NAMALWA (cell line): ENCODE data around the gene RECK.
"Not testable (repeated sequence)": the region's sequence is repeated elsewhere in the genome, so short reads cannot be mapped to it uniquely, and the experiment has no call there.

Experiments
- DNase-seq: peaks from one replicate; pipeline ENCODE4 v3.0.0-alpha.2; 2015; ENCODE audit warnings: low spot score

Gene RECK

GRCh38 chr9:36156116-36156515, 119.4 kb downstream of the RECK start:
- no peak for DNase-seq

GRCh38 chr9:36158122-36158521, 121.4 kb downstream of the RECK start:
- DNase-seq, result no peak

GRCh38 chr9:36158917-36159316, 122.2 kb downstream of the RECK start:
- DNase-seq, result no peak

- DNase-seq, result not testable (repeated sequence)
These were observed 122.8 kb downstream of the RECK start for GRCh38 chr9:36159509-36159908.

GRCh38 chr9:36160126-36160525, 123.4 kb downstream of the RECK start:
- DNase-seq, result not testable (repeated sequence)

- DNase-seq, result no peak
These were observed 124.5 kb downstream of the RECK start for GRCh38 chr9:36161187-36161586.

- no peak for DNase-seq
These were observed 125.6 kb downstream of the RECK start for GRCh38 chr9:36162211-36162738.

GRCh38 chr9:36163049-36163785, 126.5 kb downstream of the RECK start:
- no peak for DNase-seq

- DNase-seq, result no peak
These were observed 127.1 kb downstream of the RECK start for GRCh38 chr9:36163786-36164170.

- no peak for DNase-seq
These were observed 127.7 kb downstream of the RECK start for GRCh38 chr9:36164372-36164771.

GRCh38 chr9:36164989-36165388, 128.3 kb downstream of the RECK start:
- DNase-seq, result no peak

- DNase-seq, result no peak
These were observed 129.1 kb downstream of the RECK start for GRCh38 chr9:36165826-36166167.

- DNase-seq, result peak; percentile 79
These were observed 129.6 kb downstream of the RECK start for GRCh38 chr9:36166168-36166927.

GRCh38 chr9:36169166-36169565, 132.5 kb downstream of the RECK start, which contains the start of gene CCIN:
TSS of gene CCIN (plus strand) at chr9:36169388. CDS start at chr9:36169503, 115 bp downstream.
- no peak for DNase-seq

GRCh38 chr9:36169708-36170107, 133.0 kb downstream of the RECK start:
- no peak for DNase-seq

GRCh38 chr9:36170531-36170930, 133.8 kb downstream of the RECK start:
- no peak for DNase-seq

- DNase-seq, result no peak
These were observed 137.1 kb downstream of the RECK start for GRCh38 chr9:36173861-36174260.
